AG04449 (cell line): ENCODE data around the gene ATP6V0B.

ENCODE experiments used
- CTCF ChIA-PET: fragments of 350-600 bp; formaldehyde crosslinking; extraction: SDS; loops from one replicate; lab custom pipeline; 2021; ENCODE audit warnings: antibody characterized with exemption; lab: Yijun Ruan, JAX
- POLR2A ChIA-PET: fragments of 400-600, 350-600 bp; formaldehyde crosslinking; extraction: SDS; loops from one replicate; lab custom pipeline; 2020; ENCODE audit warnings: antibody characterized with exemption, inconsistent platforms; lab: Yijun Ruan, JAX
- DNase-seq: peaks from one replicate; pipeline ENCODE4 v3.0.0-alpha.2; 2010; ENCODE audit warnings: low read depth, low spot score
- H3K4me3 ChIP-seq: 2 replicates; pipeline ENCODE4 v1.5.1; 2011; ENCODE audit warnings: low read depth, mild to moderate bottlenecking, control low read depth, low read length
- TF ChIP-seq, protein P1 (sequence below): IDR thresholded peaks from one replicate; pipeline ENCODE4 v1.5.1; 2011; ENCODE audit warnings: mild to moderate bottlenecking, moderate library complexity, low read length, control low read depth, inconsistent platforms; ENCODE audit not compliant: insufficient read depth; ENCODE audit errors: missing control alignments

Gene ATP6V0B

DNA sequence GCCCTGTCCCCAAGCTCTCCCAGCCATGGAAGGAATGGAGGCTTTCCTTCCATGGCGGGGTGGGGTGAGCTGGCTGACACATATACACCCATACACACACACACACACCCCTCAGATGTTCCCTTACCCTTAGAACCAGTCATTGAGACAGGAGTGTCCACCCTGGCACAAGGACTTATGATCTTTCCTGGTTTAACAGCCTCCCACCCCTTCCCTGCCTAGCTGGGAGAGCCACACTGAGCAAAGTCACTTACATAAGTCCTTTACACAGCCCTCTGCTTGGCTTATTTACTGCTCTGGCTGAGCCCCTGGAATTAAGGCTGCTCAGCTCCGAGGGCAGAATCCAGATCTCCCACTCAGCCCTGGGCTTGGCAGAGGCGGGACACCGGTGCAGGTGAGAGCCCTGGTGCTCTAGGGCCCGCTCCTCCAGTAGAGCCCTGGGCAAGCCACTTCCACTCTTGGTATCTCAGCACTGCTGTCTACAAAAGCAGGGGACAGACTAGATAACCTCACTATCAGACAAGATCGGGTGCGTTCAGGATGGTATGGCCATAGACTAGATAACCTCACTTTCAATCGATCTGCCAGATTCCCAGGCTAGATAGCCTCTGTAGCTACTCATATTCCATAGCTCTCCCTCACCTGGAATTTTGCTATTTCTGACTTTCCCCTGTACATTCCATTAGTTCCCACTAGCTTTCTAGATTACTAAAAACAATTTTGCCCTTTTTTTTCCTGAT lies 39.8 kb downstream of the ATP6V0B start:
- POLR2A ChIA-PET = interaction anchor here (1.3 kb wide), 1 partner anchor 17 kb away, joined by 5 read pairs; the partner anchor contains the start of gene SLC6A9
- CTCF ChIA-PET = interaction anchor here (0.9 to 15.1 kb wide), 5 partner anchors 10 to 33 kb away, joined by 3 to 170 read pairs (median 4); partner anchors contain the start of gene SLC6A9
- no peak overlapping the region for H3K4me3 ChIP-seq
- no peak for DNase-seq
- TF ChIP-seq, protein P1, sequence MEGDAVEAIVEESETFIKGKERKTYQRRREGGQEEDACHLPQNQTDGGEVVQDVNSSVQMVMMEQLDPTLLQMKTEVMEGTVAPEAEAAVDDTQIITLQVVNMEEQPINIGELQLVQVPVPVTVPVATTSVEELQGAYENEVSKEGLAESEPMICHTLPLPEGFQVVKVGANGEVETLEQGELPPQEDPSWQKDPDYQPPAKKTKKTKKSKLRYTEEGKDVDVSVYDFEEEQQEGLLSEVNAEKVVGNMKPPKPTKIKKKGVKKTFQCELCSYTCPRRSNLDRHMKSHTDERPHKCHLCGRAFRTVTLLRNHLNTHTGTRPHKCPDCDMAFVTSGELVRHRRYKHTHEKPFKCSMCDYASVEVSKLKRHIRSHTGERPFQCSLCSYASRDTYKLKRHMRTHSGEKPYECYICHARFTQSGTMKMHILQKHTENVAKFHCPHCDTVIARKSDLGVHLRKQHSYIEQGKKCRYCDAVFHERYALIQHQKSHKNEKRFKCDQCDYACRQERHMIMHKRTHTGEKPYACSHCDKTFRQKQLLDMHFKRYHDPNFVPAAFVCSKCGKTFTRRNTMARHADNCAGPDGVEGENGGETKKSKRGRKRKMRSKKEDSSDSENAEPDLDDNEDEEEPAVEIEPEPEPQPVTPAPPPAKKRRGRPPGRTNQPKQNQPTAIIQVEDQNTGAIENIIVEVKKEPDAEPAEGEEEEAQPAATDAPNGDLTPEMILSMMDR = no peak

DNA sequence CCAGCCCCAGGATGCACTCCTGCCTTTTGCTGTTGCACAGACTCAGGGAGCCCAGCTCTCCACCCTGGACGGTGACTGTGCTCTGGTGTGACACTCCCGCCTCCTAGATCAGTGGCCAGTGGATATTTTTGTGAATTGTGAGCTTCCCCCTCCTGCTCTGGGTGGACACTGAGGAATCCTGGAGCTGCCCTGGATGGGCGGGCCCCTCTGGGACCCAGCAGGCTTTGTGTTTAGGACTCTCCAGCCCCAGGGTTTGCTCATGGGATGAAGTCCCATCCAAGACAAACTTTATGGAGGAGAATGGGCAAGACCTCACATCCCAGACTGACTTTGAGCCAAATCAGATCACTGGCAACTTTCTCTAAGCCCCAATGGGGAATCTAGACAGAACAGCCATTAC lies 40.4 kb downstream of the ATP6V0B start:
- TF ChIP-seq, protein P1 = no peak
- ChIA-PET POLR2A (interaction anchor here (1.3 kb wide), 1 partner anchor 16 kb away, joined by 5 read pairs; the partner anchor contains the start of gene SLC6A9), CTCF (interaction anchor here (1.0 to 15.1 kb wide), 4 partner anchors 11 to 32 kb away, joined by 3 to 170 read pairs (median 10); partner anchors contain the start of gene SLC6A9)
- H3K4me3 ChIP-seq = no peak overlapping the region
- DNase-seq = no peak

DNA sequence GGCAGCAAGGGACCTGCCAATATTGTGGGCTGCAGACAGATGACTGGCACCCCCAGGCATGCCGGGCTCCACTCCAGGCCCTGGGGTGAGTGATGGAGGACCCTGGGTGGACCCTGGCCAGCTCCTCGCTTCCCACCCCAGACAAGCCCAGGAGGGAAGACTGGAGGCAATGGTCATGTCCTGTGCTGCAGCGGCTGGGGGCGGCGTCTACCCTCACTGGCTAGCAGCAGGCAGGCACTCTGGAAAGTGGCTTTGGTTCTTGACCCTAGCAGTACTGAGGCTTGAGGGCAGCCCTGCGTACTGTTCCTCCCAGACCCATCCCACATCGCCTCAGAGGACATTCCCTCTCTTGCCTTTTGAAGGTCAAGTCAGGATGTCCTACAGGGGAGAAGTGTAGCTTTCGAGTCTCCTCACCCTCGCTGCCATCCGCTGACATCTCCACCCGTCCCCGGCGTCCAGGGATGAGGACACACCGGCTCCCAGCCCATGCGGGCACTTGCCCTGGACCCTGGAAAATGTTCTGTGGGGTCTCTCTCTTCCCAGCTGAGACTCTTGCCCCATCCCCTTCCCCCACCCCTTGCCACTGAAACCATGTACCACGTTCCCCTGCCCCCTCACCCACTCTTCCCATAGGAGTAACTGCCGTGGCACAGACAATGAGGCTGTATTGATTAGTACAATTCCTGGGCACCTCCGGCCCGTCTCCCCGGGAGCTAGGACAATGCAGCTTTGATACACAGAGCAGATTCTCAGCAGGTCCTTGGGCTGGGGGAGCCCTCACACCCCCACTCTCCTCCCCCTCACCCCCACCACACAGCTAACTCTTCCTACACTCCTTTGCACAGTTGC lies 41.5 kb downstream of the ATP6V0B start:
- ChIA-PET CTCF (interaction anchor here (1.0 to 15.1 kb wide), 2 partner anchors 12 to 20 kb away, joined by 4 to 170 read pairs; no protein-coding TSS in a partner anchor), POLR2A (interaction anchor here (1.3 kb wide), 1 partner anchor 15 kb away, joined by 5 read pairs; the partner anchor contains the start of gene SLC6A9)
- TF ChIP-seq, protein P1 = no peak
- H3K4me3 ChIP-seq = no peak overlapping the region
- DNase-seq = no peak

DNA sequence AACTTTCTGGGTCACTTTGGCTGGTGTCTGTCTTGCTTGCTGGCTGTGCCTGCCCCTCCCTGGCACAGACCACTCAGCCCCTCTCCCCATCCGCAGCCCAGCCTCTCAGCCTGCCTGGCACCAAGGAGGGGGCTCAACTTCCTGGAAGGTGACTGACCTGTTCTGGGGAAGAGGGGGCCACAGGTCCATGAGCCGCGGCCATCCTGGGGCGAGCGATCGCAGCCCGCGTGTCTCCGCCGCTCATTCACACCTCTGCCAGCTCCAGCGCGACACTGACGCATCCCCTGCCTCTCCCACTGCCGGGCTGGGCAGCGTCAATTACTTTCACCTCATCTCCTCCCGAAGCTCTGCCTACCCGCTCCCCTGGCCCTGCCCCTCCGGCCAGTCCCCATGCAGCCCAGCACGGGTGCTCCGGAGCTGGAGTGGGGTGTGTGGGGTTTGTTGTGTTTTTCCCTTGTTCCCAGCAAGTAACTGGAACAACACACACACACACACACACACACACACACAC lies 42.2 kb downstream of the ATP6V0B start:
- DNase-seq = no peak
- H3K4me3 ChIP-seq = no peak overlapping the region
- ChIA-PET POLR2A (interaction anchor here (0.9 kb wide), 1 partner anchor 10 kb away, joined by 3 read pairs; no protein-coding TSS in a partner anchor), CTCF (interaction anchor here (1.0 to 15.1 kb wide), 2 partner anchors 12 to 19 kb away, joined by 4 to 170 read pairs; no protein-coding TSS in a partner anchor)
- TF ChIP-seq, protein P1 = no peak

DNA sequence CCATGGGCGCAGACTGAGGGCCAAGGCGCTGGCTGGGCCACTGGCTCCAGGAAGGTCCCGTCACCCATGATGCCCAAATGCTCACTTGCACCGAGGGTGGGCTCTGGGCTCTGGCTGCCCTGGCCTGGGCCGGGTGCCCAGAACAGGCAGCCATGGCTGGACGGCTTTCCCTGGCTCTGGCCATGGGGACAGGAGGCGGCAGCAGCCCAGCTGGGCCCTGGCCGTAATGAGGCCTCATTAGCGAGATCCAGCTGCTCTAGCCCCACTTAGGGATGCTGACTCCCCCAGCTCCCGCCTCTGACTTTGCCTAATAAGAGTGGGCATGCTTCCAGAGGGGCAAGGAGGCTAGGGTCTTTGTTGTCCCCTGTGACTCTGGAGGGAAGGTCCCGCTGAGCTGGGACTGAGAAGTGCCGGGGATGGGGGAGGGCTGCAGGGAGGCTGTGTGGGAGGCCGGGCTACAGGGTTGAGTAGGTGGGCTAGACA lies 44.7 kb downstream of the ATP6V0B start:
- CTCF ChIA-PET = interaction anchor here (1.4 to 15.1 kb wide), 3 partner anchors 8 to 18 kb away, joined by 6 to 170 read pairs (median 14); no protein-coding TSS in a partner anchor
- POLR2A ChIA-PET = no interaction called here
- DNase-seq = no peak
- no peak overlapping the region for H3K4me3 ChIP-seq
- TF ChIP-seq, protein P1 = no peak
